Measurements from ENCODE around the gene ACSS1.

The ACSS1 gene

GRCh38 chr20:25046181-25046641, 11.7 kb downstream of the ACSS1 start:
- no peak for DNase-seq (ENCODE audit: low read depth)
- no peak for TF ChIP-seq CTCF (IDR thresholded peaks at IDR 0.05; ENCODE audit: control insufficient read depth, insufficient read depth, low read depth, low read length, missing control alignments)
- no peak overlapping the region for H3K4me3 ChIP-seq (ENCODE audit: control insufficient read depth, low read depth, low read length)

DNA sequence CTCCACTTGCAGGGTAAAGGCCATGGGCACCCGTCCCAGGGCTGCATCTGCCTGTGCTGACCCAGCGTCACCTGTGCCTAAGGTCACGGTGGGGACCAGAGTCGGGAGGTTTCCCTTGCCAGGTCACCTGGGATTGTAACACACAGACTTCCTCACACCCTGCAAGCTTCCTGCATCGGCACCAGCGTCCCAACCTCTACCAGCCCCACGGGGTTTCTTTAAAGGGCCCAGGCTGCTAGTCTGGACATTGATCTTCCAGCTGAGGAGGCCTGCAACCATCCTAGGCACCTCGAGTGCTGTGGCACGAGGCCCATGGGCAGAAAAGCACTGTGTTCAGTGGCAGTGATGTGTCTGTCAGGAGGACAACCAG, 12.6 kb downstream of the ACSS1 start:
- no peak for DNase-seq (ENCODE audit: low read depth)
- no peak for TF ChIP-seq CTCF (IDR thresholded peaks at IDR 0.05; ENCODE audit: control insufficient read depth, insufficient read depth, low read depth, low read length, missing control alignments)
- H3K4me3 ChIP-seq (ENCODE audit: control insufficient read depth, low read depth, low read length), result no peak overlapping the region

- no peak overlapping the region for H3K4me3 ChIP-seq (ENCODE audit: control insufficient read depth, low read depth, low read length)
These were observed 13.1 kb downstream of the ACSS1 start for GRCh38 chr20:25044660-25045342.

DNA sequence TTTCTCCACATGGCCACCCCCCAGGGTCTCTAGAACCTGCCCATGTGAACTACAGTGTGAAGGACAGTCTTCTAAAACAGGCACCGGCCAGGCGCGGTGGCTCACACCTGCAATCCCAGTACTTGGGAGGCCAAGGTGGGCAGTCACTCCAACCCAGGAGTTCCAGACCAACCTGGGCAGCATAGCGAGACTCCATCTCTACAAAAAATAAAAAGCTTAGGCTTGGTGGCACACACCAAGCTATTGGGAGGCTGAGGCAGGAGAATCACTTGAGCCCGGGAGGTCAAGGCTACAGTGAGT, 13.7 kb downstream of the ACSS1 start:
- no peak for TF ChIP-seq CTCF (IDR thresholded peaks at IDR 0.05; ENCODE audit: control insufficient read depth, insufficient read depth, low read depth, low read length, missing control alignments)
- DNase-seq (ENCODE audit: low read depth), result no peak

More at GRCh38 chr20:25044660-25045342, 13.1 kb downstream of the ACSS1 start:
- no peak for DNase-seq (ENCODE audit: low read depth)
- TF ChIP-seq CTCF (IDR thresholded peaks at IDR 0.05; ENCODE audit: control insufficient read depth, insufficient read depth, low read depth, low read length, missing control alignments), result no peak

GRCh38 chr20:25043499-25044260, 14.3 kb downstream of the ACSS1 start:
- DNase-seq (ENCODE audit: low read depth), result no peak
- no peak overlapping the region for H3K4me3 ChIP-seq (ENCODE audit: control insufficient read depth, low read depth, low read length)
- no peak for TF ChIP-seq CTCF (IDR thresholded peaks at IDR 0.05; ENCODE audit: control insufficient read depth, insufficient read depth, low read depth, low read length, missing control alignments)

More for the DNA sequence above, 13.7 kb downstream of the ACSS1 start:
- H3K4me3 ChIP-seq (ENCODE audit: control insufficient read depth, low read depth, low read length), result no peak overlapping the region

DNA sequence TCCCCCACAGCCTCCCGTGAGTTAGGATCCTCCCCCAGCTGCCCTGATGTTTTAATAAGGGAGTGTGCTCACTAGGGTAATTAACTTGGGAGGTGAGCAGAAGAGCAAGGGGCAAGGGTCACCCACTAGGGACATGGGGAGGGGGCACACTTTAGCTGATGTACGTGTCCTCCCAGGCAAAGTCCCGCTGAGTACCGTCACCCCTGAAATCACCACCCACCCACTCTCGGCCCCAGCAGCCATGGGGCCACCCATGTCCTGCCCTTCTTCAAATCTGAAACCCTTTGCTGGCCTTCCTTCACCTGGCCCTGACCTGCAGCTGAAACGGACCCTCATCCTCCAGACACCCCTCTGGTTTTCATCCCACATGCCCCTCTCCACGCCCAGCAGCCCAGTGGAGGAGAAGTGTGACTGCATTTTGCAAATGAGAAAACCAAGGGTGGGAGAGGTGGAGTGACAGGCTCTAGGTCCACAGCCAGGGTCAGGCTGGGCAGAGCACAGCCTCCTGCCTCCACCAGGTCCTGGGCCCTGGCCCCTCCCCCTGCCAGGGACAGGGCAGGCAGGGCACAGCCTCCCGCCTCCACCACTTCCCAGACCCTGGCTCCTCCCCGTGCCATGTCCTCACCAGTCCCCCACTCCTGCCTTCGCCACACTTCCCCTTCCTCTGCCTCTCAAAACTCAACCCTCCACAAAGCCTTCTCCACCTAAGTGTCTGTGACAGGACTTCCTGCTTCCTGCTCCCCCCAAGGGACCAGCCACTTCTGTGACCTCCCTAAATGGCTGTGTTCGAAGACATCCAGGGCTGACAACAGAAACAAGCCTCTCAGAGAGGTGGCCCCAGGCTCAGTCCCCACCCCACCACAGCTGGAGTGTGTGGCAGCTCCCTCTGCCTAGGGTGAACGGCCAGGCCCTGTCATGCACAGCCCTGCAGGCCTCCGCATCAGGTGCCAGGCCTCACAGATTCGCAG, 15.1 kb downstream of the ACSS1 start:
- no peak for DNase-seq (ENCODE audit: low read depth)
- H3K4me3 ChIP-seq (ENCODE audit: control insufficient read depth, low read depth, low read length), result no peak overlapping the region
- no peak for TF ChIP-seq CTCF (IDR thresholded peaks at IDR 0.05; ENCODE audit: control insufficient read depth, insufficient read depth, low read depth, low read length, missing control alignments)

Measured in AG09309 (cell line).